NB4 (cell line): ENCODE data around the gene WFDC6.

ENCODE experiments used
- DNase-seq: peaks from one replicate; pipeline ENCODE4 v3.0.0; 2010; ENCODE audit warnings: low read depth
- H3K4me3 ChIP-seq: one replicate; pipeline ENCODE4 v1.5.1; 2011; ENCODE audit warnings: mild to moderate bottlenecking, low read depth, low read length, moderate library complexity
- CTCF ChIP-seq: IDR thresholded peaks from one replicate; pipeline ENCODE4 v1.5.1; 2012; ENCODE audit warnings: low read depth, low read length
- MAX ChIP-seq: IDR thresholded peaks from 2 replicates; pipeline ENCODE4 v1.6.1; 2011; ENCODE audit warnings: low read depth, low read length
- MYC ChIP-seq: IDR thresholded peaks from 2 replicates; pipeline ENCODE4 v1.6.1; 2011; ENCODE audit warnings: low read depth, low read length
- POLR2A ChIP-seq: IDR thresholded peaks from 2 replicates; pipeline ENCODE4 v1.6.1; 2011; ENCODE audit warnings: mild to moderate bottlenecking; ENCODE audit not compliant: insufficient read length; ENCODE audit errors: extremely low read depth

WFDC6 gene

GRCh38 chr20:45510242-45510862, 28.9 kb downstream of the WFDC6 start:
- no peak overlapping the region for H3K4me3 ChIP-seq
- TF ChIP-seq POLR2A (no peak), CTCF (no peak), MYC (no peak), MAX (no peak)
- no peak for DNase-seq

- TF ChIP-seq MAX (no peak), CTCF (no peak), POLR2A (no peak), MYC (no peak)
- DNase-seq, result no peak
These were observed 30.2 kb downstream of the WFDC6 start for GRCh38 chr20:45509091-45509490.

GRCh38 chr20:45508068-45508886, 31.0 kb downstream of the WFDC6 start:
- DNase-seq, result no peak
- no peak overlapping the region for H3K4me3 ChIP-seq
- TF ChIP-seq MYC (no peak), MAX (no peak), POLR2A (no peak), CTCF (no peak)

More at GRCh38 chr20:45509091-45509490, 30.2 kb downstream of the WFDC6 start:
- H3K4me3 ChIP-seq, result no peak overlapping the region

- DNase-seq, result no peak
- H3K4me3 ChIP-seq, result no peak overlapping the region
These were observed 32.1 kb downstream of the WFDC6 start for GRCh38 chr20:45507011-45507820.

More at GRCh38 chr20:45507011-45507820, 32.1 kb downstream of the WFDC6 start:
- TF ChIP-seq CTCF (no peak), MYC (no peak), MAX (no peak), POLR2A (no peak)
